ENCODE data around the gene PIBF1.

PIBF1 gene

DNA sequence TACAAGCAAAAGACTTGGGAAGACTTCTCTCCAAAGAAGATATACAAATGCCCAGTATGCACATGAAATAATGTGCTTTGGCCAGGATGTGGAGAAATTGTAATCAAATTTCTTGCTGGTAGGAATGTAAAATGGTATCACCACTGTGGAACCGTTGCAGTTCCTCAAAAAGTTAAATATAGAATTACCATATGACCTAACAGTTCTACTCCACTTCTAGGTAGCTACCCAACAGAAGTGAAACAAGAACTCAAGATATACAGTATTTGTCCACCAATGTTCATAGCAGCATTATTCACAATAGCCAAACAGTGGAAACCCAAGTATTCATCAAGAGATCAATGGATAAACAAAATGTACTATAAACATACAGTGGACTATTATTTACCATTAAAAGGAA, 181.8 kb downstream of the PIBF1 start:
- H3K4me3 ChIP-seq, result no peak overlapping the region
- no peak for DNase-seq (ENCODE audit: low read depth, low spot score)
- no peak for TF ChIP-seq POLR2AphosphoS5 (IDR thresholded peaks at IDR 0.05; ENCODE audit: borderline replicate concordance, low read depth, low read length)
- TF ChIP-seq EZH2 (IDR thresholded peaks at IDR 0.05), result no peak
- TF ChIP-seq FOXP2 (optimal IDR thresholded peaks at IDR 0.05; ENCODE audit: control extremely low read depth, extremely low read length, insufficient read depth), result no peak

DNA sequence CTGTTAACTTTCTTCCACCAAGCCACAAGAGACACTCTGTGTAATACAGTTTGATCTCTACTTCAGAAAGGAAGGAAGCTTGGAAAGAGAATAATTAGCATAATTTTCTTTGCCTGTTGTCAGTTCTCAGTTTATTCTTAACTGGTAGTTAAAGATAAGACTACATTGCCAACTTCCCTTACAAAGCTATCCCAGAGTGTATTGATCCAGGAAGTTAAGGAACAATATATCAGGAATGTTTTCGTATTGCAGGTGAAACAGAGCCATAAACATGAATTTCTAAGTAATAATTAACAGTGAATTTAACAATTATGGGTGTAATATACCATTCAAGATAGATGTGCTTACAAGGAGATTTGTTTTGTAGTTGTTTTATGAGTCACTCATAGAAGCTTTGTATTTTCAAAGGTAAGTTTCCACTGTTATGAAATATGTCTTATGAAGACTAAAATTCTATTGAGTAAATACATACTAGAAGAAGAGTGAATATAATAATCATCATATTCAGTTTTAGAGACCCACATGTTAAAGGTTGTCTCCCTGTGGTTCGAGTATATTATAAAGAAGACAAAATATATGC, 188.5 kb downstream of the PIBF1 start:
- H3K36me3 ChIP-seq (ENCODE audit: insufficient read depth, low read length), result no peaks in the 10 kb centered on the region
- TF ChIP-seq EZH2 (IDR thresholded peaks at IDR 0.05) (no peak), POLR2AphosphoS5 (IDR thresholded peaks at IDR 0.05; ENCODE audit: borderline replicate concordance, low read depth, low read length) (no peak), FOXP2 (optimal IDR thresholded peaks at IDR 0.05; ENCODE audit: control extremely low read depth, extremely low read length, insufficient read depth) (no peak)
- H3K9ac ChIP-seq (ENCODE audit: insufficient read length), result no peak overlapping the region
- no peak overlapping the region for H3K27ac ChIP-seq
- no peaks in the 10 kb centered on the region for H3K9me3 ChIP-seq (ENCODE audit: low read depth, low read length)
- no peak for DNase-seq (ENCODE audit: low read depth, low spot score)
- H3K4me3 ChIP-seq, result no peak overlapping the region

More for the DNA sequence above, 181.8 kb downstream of the PIBF1 start:
- Histone ChIP-seq H3K27ac (no peak overlapping the region), H3K9me3 (ENCODE audit: low read depth, low read length) (no peaks in the 10 kb centered on the region), H3K9ac (ENCODE audit: insufficient read length) (no peak overlapping the region), H3K36me3 (ENCODE audit: insufficient read depth, low read length) (peaks cover 4% of the 10 kb centered on the region; the same call in 1 of the 2 replicates)

DNA sequence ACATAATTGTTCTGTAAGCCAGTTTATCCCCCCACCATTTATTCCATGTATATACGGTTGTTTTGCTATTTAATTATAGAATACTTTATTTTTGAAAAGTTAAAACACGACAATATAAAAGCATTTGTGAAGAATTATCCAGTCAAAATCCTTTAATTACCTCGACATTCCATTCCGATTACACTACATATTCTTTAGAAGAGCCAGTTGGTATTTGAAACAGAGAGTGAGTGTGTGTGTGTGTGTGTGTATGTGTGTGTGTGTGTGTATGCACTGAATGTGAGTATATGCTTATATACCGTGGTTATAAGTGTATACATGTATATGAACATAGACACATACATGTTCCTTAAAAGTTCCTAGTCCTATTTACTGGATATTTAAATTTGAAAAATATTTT, 189.0 kb downstream of the PIBF1 start:
- no peak for DNase-seq (ENCODE audit: low read depth, low spot score)
- no peak overlapping the region; the same call in 1 of the 2 replicates for H3K27ac ChIP-seq
- H3K4me3 ChIP-seq, result no peak overlapping the region
- no peak overlapping the region for H3K9ac ChIP-seq (ENCODE audit: insufficient read length)
- TF ChIP-seq EZH2 (IDR thresholded peaks at IDR 0.05) (no peak), FOXP2 (optimal IDR thresholded peaks at IDR 0.05; ENCODE audit: control extremely low read depth, extremely low read length, insufficient read depth) (no peak), POLR2AphosphoS5 (IDR thresholded peaks at IDR 0.05; ENCODE audit: borderline replicate concordance, low read depth, low read length) (no peak)
- no peaks in the 10 kb centered on the region for H3K9me3 ChIP-seq (ENCODE audit: low read depth, low read length)
- no peaks in the 10 kb centered on the region for H3K36me3 ChIP-seq (ENCODE audit: insufficient read depth, low read length)

DNA sequence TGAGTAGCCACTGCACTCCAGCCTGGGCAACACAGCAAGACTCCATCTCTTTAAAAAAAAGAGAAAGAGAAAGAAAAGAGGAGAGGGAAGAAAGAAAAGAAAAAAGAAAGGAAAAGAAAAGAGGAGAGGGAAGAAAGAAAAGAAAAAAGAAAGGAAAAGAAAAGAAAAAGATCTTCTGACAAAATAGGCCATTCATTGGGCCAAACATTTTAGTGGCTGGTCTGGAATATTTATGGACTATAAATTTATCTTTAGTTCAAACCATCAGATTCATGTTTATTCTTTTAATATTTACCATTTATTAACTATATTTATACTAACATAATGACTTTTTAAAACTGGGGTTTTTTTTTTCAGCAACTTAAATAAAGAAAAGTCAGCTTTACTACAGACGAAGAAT, 191.3 kb downstream of the PIBF1 start:
- Histone ChIP-seq H3K4me3 (no peak overlapping the region), H3K9ac (ENCODE audit: insufficient read length) (no peak overlapping the region), H3K36me3 (ENCODE audit: insufficient read depth, low read length) (no peaks in the 10 kb centered on the region), H3K27ac (no peak overlapping the region), H3K9me3 (ENCODE audit: low read depth, low read length) (no peaks in the 10 kb centered on the region)
- no peak for DNase-seq (ENCODE audit: low read depth, low spot score)
- TF ChIP-seq EZH2 (IDR thresholded peaks at IDR 0.05), result no peak
- TF ChIP-seq FOXP2 (optimal IDR thresholded peaks at IDR 0.05; ENCODE audit: control extremely low read depth, extremely low read length, insufficient read depth), result no peak
- TF ChIP-seq POLR2AphosphoS5 (IDR thresholded peaks at IDR 0.05; ENCODE audit: borderline replicate concordance, low read depth, low read length), result no peak

DNA sequence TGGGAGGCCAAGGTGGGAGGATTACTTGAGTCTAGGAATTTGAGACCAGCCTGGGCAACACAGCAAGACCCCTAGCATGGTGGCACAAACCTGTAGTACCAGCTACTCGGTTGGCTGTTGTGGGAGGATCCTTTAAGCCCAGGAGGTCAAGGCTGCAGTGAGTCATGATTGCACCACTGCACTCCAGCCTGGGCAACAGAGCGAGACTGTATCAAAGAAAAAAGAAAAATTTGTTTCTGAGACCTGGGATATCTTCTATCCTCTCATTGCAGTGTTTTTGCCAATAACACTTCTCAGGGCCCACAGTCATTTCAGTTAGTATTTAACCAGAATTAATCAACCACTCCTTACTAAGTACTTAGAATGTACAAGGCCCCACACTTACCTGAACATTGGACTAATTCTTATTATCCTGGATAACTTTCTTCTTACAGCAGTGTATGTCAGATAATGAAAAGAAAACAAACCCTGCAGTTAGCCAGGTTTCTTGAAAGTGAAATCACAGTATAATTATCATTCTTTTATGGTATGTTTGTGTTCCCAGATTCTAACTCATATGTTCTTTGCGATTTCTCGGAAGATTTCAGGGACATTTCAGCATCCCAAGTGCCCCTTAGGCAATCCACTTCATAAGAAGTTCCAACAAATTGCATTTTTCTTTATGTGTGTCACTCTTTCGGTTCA, 201.3 kb downstream of the PIBF1 start:
- no peak for TF ChIP-seq FOXP2 (optimal IDR thresholded peaks at IDR 0.05; ENCODE audit: control extremely low read depth, extremely low read length, insufficient read depth)
- no peak for TF ChIP-seq EZH2 (IDR thresholded peaks at IDR 0.05)
- no peak for TF ChIP-seq POLR2AphosphoS5 (IDR thresholded peaks at IDR 0.05; ENCODE audit: borderline replicate concordance, low read depth, low read length)
- Histone ChIP-seq H3K4me3 (no peak overlapping the region), H3K36me3 (ENCODE audit: insufficient read depth, low read length) (no peaks in the 10 kb centered on the region), H3K27ac (no peak overlapping the region), H3K9ac (ENCODE audit: insufficient read length) (no peak overlapping the region), H3K9me3 (ENCODE audit: low read depth, low read length) (no peaks in the 10 kb centered on the region)
- no peak for DNase-seq (ENCODE audit: low read depth, low spot score)

DNA sequence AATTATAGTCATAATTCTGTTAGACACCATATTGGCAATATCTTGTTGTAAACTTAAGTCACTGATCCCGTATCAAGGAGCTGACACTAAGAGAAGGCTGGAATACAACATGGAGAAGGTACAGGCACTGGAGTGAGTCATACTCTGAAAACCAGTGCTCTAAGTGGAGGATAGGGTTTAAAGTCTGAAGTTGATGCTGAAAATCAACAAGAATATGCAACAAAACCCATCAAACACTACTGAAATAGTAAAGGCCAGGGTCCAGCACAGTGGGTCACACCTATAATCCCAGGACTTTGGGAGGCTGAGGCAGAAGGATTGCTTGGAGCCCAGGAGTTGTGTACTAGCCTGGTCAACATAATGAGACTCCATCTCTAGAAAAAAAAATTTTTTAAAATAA, 203.7 kb downstream of the PIBF1 start:
- no peak overlapping the region for H3K27ac ChIP-seq
- no peaks in the 10 kb centered on the region for H3K36me3 ChIP-seq (ENCODE audit: insufficient read depth, low read length)
- no peak for DNase-seq (ENCODE audit: low read depth, low spot score)
- H3K4me3 ChIP-seq, result no peak overlapping the region
- no peak overlapping the region for H3K9ac ChIP-seq (ENCODE audit: insufficient read length)
- H3K9me3 ChIP-seq (ENCODE audit: low read depth, low read length), result no peaks in the 10 kb centered on the region
- no peak for TF ChIP-seq EZH2 (IDR thresholded peaks at IDR 0.05)
- TF ChIP-seq POLR2AphosphoS5 (IDR thresholded peaks at IDR 0.05; ENCODE audit: borderline replicate concordance, low read depth, low read length), result no peak
- no peak for TF ChIP-seq FOXP2 (optimal IDR thresholded peaks at IDR 0.05; ENCODE audit: control extremely low read depth, extremely low read length, insufficient read depth)

DNA sequence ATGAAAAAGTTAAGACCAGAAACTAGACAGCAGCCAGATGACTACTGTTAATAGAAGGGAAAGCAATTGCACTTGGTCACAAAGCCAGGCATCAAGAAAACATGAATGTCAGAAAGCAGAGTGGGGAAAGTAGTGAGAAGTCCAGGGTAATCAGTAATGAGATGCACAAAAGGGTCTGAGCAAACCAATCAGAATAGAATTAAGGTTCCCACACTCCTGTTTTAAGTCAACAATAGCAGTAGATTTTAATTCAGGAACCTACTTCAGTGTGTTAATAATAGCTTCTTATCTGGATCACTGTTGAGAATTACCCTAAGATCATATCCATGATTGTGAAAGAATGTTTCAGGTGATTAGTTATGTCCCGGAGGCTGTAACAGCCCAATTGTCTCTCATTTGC, 204.3 kb downstream of the PIBF1 start:
- Histone ChIP-seq H3K4me3 (no peak overlapping the region), H3K36me3 (ENCODE audit: insufficient read depth, low read length) (no peaks in the 10 kb centered on the region), H3K27ac (no peak overlapping the region), H3K9ac (ENCODE audit: insufficient read length) (no peak overlapping the region), H3K9me3 (ENCODE audit: low read depth, low read length) (no peaks in the 10 kb centered on the region)
- no peak for DNase-seq (ENCODE audit: low read depth, low spot score)
- TF ChIP-seq POLR2AphosphoS5 (IDR thresholded peaks at IDR 0.05; ENCODE audit: borderline replicate concordance, low read depth, low read length), result no peak
- no peak for TF ChIP-seq FOXP2 (optimal IDR thresholded peaks at IDR 0.05; ENCODE audit: control extremely low read depth, extremely low read length, insufficient read depth)
- TF ChIP-seq EZH2 (IDR thresholded peaks at IDR 0.05), result no peak

DNA sequence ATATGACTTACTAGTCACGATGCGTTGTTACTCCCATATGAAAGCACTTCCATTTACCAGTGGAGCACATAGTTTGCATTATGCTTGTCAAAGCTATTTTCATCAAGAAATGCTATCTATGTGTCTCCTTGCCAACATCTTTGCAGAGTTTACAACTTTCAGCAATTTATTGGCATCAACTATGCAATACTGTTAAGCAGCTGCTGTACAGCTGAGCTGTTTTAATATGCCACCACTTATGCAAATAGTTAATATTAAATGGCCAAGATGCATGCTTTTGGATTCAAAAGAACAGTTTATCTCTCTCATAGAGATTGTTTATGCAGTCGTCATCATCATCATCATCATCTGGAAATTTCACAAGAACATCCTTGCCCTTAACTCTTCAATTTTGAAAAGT, 209.0 kb downstream of the PIBF1 start:
- DNase-seq (ENCODE audit: low read depth, low spot score), result no peak
- TF ChIP-seq EZH2 (IDR thresholded peaks at IDR 0.05) (no peak), POLR2AphosphoS5 (IDR thresholded peaks at IDR 0.05; ENCODE audit: borderline replicate concordance, low read depth, low read length) (no peak), FOXP2 (optimal IDR thresholded peaks at IDR 0.05; ENCODE audit: control extremely low read depth, extremely low read length, insufficient read depth) (no peak)
- Histone ChIP-seq H3K9me3 (ENCODE audit: low read depth, low read length) (no peaks in the 10 kb centered on the region), H3K4me3 (no peak overlapping the region), H3K9ac (ENCODE audit: insufficient read length) (no peak overlapping the region), H3K27ac (no peak overlapping the region), H3K36me3 (ENCODE audit: insufficient read depth, low read length) (no peaks in the 10 kb centered on the region)

Data from SK-N-MC (cell line).